ENCODE data around the gene CPM. TPM values are rescaled to one million over a fixed set of nuclear protein-coding genes. Genes with fewer than 3 reads are reported as not detected.

CPM gene
- total and polyA plus RNA-seq, 2 of the 4 experiments (the other 2 are of a cell fraction): 2.0 to 8.8 TPM

DNA sequence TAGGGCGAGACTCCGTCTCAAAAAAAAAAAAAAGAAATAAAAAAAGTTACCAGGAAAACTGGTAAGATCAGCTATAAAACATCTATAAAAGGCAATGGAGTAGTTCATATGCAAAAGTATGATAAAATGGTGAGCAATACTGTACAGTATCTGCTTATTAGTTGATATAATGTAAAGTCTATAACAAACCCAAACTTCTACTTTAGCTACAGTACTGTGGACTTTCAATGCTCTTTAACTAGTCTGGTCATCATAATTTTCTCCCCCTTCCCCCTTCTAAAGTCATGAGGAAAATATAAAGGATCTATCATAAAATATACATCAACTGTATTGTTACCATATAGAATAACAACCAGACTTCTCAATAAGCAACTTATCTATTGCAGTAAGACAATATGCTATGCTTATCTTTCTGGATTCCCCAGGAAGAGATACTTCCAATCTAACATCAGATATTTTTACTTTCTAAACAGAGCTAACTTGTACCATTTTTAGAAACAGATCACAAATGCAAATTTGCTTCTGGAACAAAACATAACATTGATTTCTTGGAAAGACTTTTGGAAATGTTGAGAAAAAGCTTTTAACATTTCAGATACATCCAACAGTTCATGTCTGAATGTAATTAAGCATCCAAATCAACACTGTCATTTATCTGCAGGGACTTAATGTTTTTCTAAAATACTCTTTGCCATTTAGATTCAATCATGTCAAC is 81.2 kb downstream of the CPM start:
- Histone ChIP-seq H4K5ac (ENCODE audit: low read depth, low read length) (no peak overlapping the region), H3K14ac (replicated peaks; ENCODE audit: low read depth, low read length) (no peak overlapping the region), H4K20me1 (ENCODE audit: insufficient read depth, low read length) (no peaks in the 10 kb centered on the region), H3K4me1 (ENCODE audit: control insufficient read depth, insufficient read depth, low read length) (no peaks in the 10 kb centered on the region), H3K9me1 (ENCODE audit: insufficient read depth, low read length) (no peaks in the 10 kb centered on the region), H4K91ac (ENCODE audit: insufficient read depth, low read depth, low read length) (no peak overlapping the region), H2BK120ac (ENCODE audit: low read depth, low read length) (no peak overlapping the region), H3K79me1 (ENCODE audit: low read depth in 1 of 2, low read length in 2 of 2) (no peaks in the 10 kb centered on the region), H3K9me3 (ENCODE audit: control insufficient read depth, insufficient read depth, low read length) (no peaks in the 10 kb centered on the region), H2BK5ac (ENCODE audit: low read depth, low read length, poor library complexity, severe bottlenecking) (no peak overlapping the region), H4K8ac (ENCODE audit: low read depth in 2 of 2, low read length in 2 of 2) (no peak overlapping the region), H2AK5ac (ENCODE audit: low read depth, low read length) (no peak overlapping the region), H3K27me3 (ENCODE audit: control insufficient read depth, insufficient read depth, low read length) (no peaks in the 10 kb centered on the region), H2BK15ac (ENCODE audit: low read depth, low read length) (no peak overlapping the region), H3K4me3 (ENCODE audit: insufficient read depth, low read depth, low read length) (no peak overlapping the region), H3K23ac (ENCODE audit: low read depth, low read length) (no peak overlapping the region), H3K9ac (ENCODE audit: low read depth, low read length) (no peak overlapping the region), H2AFZ (replicated peaks; ENCODE audit: low read length, poor library complexity) (no peak overlapping the region), H3K4me2 (ENCODE audit: low read depth, low read length) (no peak overlapping the region), H3K18ac (ENCODE audit: low read depth, low read length) (no peak overlapping the region), H2BK20ac (ENCODE audit: low read depth, low read length) (no peak overlapping the region), H3K56ac (ENCODE audit: extremely low read depth, insufficient read depth, low read length) (no peak overlapping the region), H2AK9ac (replicated peaks; ENCODE audit: low read depth, low read length, poor library complexity) (no peak overlapping the region), H3K4ac (ENCODE audit: low read depth, low read length) (no peak overlapping the region), H3K27ac (ENCODE audit: insufficient read depth, low read length) (no peak overlapping the region), H3K36me3 (ENCODE audit: control insufficient read depth, insufficient read depth, low read length) (no peaks in the 10 kb centered on the region)
- dilution Hi-C loops (cut with HindIII; ENCODE audit: low sequenced_read_pairs, unreplicated experiment): no loop called here
- POLR2A ChIA-PET (ENCODE audit: unreplicated experiment): no interaction called here
- intact Hi-C loops (cut with micrococcal nuclease): no loop called here
- in situ Hi-C loops (cut with MboI; ENCODE audit: low sequenced_read_pairs): no loop called here
- TF ChIP-seq CHD1 (IDR thresholded peaks at IDR 0.05; ENCODE audit: low read depth, low read length) (no peak), SMC3 (IDR thresholded peaks at IDR 0.05; ENCODE audit: low read depth, low read length) (no peak), USF2 (IDR thresholded peaks at IDR 0.05; ENCODE audit: low read depth, low read length) (no peak), MAZ (IDR thresholded peaks at IDR 0.05; ENCODE audit: borderline replicate concordance, low read depth, low read length) (no peak)
- no CpG with 5 or more reads among the region's 2 CpGs for WGBS, 2 experiments (ENCODE audit: extremely low coverage in 2 of 2, insufficient read length in 1 of 2)
- CTCF ChIA-PET: interaction anchor here (0.6 kb wide), 1 partner anchor 38 kb away, joined by 3 read pairs; no protein-coding TSS in a partner anchor
- no peak for DNase-seq
- peak; percentile 7; the same call in 1 of the 2 replicates for ATAC-seq (ENCODE audit: low read depth)
- BruUV-seq (replicated peaks): no TSS peak
